Ramos (cell line): ENCODE measurements around the gene OTOG.

Source experiments
- in situ Hi-C: fragments of 300-500 bp; cut with MboI; formaldehyde crosslinking; loops from one replicate; pipeline ENCODE4 v1.14.3; 2022; ENCODE audit warnings: low sequenced_read_pairs; ENCODE audit not compliant: unreplicated experiment

Gene OTOG

DNA sequence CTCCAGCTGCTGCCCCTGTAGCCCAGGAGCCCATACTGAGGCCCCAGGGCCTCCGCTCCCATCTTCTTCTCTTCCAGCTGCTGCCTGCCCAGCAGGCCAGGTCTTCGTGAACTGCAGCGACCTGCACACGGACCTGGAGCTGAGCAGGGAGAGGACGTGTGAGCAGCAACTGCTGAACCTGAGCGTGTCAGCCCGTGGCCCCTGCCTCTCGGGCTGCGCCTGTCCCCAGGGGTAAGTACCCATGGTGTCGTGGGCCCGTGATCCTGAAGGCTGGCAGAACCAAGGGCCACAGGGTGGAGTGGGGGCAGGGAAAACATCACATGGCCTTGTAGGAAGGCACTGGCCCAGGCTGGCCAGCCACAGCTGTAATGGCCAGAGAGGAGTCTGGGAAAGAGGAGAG lies 31.2 kb downstream of the OTOG start:
- in situ Hi-C loops, result no loop called here

GRCh38 chr11:17578958-17579357 lies 31.9 kb downstream of the OTOG start:
- in situ Hi-C loops, result no loop called here

DNA sequence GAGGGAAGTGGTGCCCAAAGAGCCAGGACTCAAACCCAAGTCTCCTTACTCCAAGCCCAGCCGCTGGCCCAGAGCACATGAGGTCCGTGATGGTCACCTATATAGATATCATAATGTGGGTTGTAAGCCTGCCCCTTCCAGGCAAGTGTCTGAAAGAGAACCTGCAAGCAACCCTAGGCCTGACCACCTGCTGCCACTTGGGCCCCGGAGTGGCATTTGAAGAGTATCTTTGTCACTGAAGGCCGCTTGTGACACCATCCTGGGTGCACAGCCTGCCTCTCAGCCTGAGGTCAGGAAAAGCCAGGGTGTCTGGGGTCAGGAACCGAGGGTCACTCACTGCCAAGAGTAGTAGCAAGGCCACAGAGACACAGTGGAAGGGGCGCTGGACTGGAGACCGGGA lies 32.4 kb downstream of the OTOG start:
- in situ Hi-C loops, result no loop called here

GRCh38 chr11:17580271-17580670 lies 33.2 kb downstream of the OTOG start:
- in situ Hi-C loops, result no loop called here

- in situ Hi-C loops, result no loop called here
Observed at GRCh38 chr11:17581036-17581731, 34.1 kb downstream of the OTOG start.

DNA sequence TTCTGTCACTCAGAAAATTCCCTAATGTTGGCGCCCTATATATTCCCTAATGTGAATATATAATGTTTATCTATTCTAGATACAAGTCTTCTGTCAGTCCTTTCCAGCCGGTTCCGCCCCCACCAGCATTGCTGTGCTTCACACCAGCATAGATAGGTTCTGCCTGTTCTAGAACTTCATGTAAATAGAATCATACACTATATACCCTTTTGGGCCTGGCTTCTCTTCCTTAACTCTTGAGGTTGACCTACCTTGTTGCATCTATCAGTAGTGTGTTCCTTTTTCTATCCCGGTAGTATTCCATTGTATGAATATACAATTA lies 34.6 kb downstream of the OTOG start:
- in situ Hi-C loops, result no loop called here

DNA sequence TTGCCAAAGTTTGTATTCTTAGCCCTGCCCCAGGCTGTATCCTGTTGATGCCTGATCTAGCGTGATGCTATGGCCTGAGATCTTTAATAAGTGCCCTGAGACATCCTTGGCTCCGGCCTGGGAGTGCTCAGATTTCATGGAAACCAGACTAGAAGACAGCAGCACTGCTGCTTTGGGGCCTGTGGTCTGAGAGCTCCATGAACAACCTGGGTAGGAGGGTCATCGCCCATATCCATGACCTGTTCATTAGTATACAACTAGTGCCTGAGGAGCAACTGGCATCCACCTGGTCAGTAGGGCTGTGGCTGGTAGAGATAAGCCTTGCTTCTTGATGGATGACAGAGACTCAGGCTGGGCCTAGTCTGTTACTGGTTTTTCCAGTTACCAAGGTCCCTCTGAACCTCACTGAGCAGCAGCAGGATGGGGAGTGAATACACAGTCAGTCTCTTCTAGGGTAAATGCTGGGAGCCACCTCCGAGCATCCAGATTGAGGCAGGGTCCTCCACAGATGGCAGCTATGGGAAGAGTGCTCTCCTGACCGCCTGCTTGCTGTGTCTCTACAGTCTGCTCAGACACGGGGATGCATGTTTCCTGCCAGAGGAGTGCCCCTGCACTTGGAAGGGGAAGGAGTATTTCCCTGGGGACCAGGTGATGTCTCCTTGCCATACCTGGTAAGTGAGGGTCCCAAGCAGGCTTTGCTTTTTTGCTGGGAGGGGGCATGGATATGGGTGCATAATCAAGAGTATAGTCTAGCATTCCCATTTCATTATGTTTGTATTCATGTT lies 39.0 kb downstream of the OTOG start:
- in situ Hi-C loops, result no loop called here

- in situ Hi-C loops, result no loop called here
Observed at GRCh38 chr11:17588166-17588565, 41.1 kb downstream of the OTOG start.

DNA sequence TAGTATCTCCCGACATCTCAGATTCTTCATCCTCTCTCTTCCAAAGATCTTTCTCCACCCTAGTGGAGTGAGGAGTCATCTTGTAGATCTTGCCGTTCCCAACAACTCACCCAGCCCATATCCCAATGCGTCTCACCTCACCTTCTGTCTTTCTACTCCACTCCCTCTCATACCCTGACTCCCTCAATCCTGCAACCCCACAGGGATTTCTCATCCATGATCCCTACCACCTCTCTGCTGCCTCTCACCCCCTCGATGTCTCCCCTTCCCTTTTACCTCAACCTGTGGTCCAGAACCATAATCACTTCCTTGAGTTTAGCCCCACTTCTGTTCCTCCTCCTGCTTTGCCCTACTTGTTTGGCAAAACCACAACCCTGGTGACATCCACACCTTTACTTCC lies 41.7 kb downstream of the OTOG start:
- in situ Hi-C loops, result no loop called here

DNA sequence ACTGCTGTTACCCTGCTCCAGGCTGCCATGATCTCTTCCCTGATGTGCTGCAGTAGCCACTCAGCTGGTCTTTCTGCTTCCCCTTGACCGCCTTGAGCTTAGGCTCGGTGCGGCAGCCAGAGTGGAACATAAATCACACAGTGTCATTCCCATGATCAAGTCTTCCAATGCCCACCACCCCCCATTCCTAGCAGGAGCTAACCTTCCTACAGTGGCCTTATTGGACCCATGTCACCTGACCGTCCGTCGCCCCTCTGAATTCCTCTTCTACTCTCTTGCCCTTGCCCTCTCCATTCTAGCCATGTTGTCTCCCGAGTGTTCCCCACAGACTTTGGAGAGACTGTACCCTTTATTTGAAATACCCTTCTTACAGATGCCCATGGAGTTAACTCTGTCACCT lies 43.4 kb downstream of the OTOG start:
- in situ Hi-C loops, result loop anchor here (10.0 kb wide), 1 partner anchor 384 kb away; no protein-coding TSS in a partner anchor

DNA sequence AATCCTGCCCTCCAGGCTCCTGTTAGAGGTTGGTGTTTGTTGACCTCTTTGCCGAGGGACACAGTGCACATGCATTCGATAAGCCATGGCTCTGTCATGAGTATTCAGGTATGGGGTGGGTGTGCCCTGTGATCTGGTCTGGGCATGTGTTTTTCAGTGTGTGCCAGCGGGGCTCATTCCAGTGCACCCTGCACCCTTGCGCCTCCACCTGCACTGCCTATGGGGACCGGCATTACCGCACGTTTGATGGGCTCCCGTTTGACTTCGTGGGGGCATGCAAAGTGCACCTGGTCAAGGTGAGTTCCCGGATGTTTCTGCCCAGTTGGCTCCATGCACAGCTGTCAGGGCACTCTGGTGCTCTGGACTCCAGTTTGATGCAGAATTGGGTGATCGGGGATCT lies 44.2 kb downstream of the OTOG start:
- in situ Hi-C loops, result loop anchor here (10.0 kb wide), 1 partner anchor 384 kb away; no protein-coding TSS in a partner anchor

DNA sequence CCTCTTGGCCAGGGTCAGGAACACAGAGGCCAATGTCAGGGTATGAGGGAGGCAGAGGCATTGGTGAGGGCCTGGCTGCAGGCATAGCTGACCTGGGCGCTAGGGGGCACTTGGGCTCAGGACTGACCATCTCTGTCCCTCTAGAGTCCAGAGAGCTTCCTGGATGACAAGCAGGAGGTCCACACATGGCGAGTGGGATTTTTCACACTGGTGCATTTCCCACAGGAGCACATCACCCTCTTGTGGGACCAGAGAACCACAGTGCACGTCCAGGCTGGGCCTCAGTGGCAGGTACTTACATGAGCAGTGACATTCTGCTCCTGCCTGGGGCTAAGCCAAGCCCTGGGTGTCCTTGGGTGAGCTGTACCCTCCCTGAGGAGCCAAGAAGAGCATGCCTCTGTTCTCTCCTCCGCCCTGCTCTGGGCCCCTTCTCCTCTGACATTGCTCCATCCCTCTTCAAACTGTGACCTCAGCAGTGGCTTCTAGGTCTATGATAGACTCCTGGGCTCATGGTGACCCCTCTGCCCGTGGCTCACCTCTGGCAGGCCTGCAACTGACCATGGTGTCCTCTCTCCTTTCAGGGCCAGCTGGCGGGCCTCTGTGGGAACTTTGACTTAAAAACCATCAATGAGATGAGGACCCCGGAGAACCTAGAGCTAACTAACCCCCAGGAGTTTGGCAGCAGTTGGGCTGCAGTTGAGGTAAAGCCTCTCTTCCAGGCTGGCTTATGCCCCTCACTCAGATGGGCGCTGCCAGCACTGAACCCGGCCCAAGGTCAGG lies 46.6 kb downstream of the OTOG start:
- in situ Hi-C loops, result loop anchor here (10.0 kb wide), 1 partner anchor 381 kb away; no protein-coding TSS in a partner anchor

GRCh38 chr11:17594686-17595192 lies 47.7 kb downstream of the OTOG start:
- in situ Hi-C loops, result loop anchor here (10.0 kb wide), 1 partner anchor 380 kb away; no protein-coding TSS in a partner anchor

- in situ Hi-C loops, result loop anchor here (10.0 kb wide), 1 partner anchor 379 kb away; no protein-coding TSS in a partner anchor
Observed at GRCh38 chr11:17595526-17596309, 48.7 kb downstream of the OTOG start.

DNA sequence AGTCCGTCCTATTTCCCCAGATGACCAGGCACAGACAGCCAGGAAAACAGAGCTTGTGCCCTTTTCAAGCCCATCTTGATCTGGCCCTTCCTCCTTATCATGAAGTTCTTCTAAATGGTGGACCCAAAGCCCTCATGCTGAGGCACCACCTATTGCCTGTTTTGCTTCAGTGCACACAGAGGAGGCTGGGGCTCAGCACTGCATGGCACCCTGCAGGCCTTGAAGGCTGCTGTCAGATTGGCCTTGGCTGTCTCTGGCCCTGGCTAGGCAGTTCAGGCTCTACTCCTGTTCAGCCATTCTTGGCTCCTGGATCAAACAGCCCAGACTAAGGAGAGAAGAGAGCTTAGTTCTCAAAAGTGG lies 49.2 kb downstream of the OTOG start:
- in situ Hi-C loops, result loop anchor here (10.0 kb wide), 1 partner anchor 379 kb away; no protein-coding TSS in a partner anchor

DNA sequence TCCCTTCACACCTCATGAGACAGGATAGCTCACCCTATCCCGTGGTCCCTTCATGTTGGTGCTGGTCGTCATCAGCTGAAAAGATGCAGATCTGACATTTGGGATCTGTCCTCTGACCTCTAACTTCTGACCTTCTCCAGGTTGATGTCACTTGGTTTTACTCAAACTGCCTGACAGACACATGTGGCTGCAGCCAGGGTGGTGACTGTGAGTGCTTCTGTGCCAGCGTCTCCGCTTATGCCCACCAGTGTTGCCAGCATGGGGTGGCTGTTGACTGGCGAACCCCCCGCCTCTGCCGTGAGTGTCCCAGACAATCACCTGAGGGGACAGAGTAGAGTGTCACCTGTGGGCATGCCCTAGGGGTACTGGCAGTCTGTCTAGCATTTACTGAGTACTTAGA lies 49.7 kb downstream of the OTOG start:
- in situ Hi-C loops, result loop anchor here (10.0 kb wide), 1 partner anchor 378 kb away; no protein-coding TSS in a partner anchor

DNA sequence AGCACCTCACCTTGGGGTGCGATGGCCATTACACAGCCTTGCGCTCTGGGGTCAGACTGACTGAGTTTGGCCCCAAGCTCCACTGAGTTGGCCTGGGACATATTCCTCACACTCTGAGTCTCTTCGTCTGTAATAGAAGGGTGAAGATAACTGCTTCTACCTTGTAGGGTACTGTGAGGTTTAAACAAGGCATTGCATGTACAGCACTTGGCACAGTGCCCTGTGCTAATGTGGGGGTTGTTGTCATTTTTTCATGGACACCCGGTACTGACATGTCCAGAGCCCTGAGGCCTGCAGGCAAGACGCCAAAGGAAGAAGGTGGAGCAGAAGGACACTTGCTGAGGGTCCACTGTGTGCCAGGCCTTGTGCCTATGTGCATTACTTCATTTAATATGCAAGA lies 50.7 kb downstream of the OTOG start:
- in situ Hi-C loops, result loop anchor here (10.0 kb wide), 1 partner anchor 377 kb away; no protein-coding TSS in a partner anchor

DNA sequence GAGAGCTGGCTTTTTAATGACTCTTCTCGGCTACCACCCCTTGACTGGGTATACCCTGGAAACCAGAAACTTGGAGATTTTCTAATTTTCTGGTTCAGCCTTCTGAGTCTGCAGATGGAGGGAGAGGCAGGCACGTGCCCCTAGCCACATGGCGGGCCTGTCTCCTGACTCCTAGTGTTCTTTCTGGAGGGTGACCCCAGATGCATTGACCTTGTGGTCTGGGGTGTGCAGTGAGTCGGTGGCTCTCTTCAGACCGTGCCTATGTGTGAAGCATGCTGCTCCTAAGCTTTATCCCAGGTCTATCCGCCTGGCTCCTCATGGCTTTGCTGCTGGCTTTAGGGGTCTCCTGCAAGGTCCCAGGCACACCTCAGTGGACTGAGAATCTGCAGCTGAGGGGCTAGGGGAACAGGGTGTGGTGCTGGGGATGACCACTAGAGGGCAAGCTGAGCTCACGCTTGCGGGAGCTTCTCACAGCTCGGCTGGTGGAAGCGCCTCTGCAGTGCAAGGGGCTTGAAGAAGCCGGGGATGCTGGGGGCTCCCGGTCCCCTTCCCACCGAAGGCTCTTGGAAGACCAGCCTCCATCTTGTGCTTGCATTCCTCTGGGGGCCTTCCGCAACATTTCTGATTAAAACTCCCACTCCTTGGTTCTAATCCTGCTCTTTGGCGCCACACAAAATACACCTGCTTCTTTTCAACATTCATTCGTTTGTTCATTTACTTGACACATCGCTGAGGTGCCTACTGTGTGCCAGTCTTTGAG lies 51.8 kb downstream of the OTOG start:
- in situ Hi-C loops, result loop anchor here (10.0 kb wide), 1 partner anchor 376 kb away; no protein-coding TSS in a partner anchor

- in situ Hi-C loops, result loop anchor here (10.0 kb wide), 1 partner anchor 375 kb away; no protein-coding TSS in a partner anchor
Observed at GRCh38 chr11:17599460-17599925, 52.4 kb downstream of the OTOG start.
